Loucy (cell line): ENCODE results near the gene CD84.

ENCODE experiments used
- EZH2phosphoT487 ChIP-seq: fragments of 200-600 bp; IDR thresholded peaks from 2 replicates; pipeline ENCODE4 v1.6.1; 2018; ENCODE audit warnings: antibody characterized with exemption, mild to moderate bottlenecking, moderate library complexity, borderline replicate concordance
- TF ChIP-seq, protein P1 (sequence below): fragments of 200-600 bp; sonication (generic); conservative IDR thresholded peaks from 2 replicates; pipeline ENCODE4 v1.5.1; 2014; ENCODE audit warnings: mild to moderate bottlenecking, antibody characterized with exemption, low read length

DNA sequence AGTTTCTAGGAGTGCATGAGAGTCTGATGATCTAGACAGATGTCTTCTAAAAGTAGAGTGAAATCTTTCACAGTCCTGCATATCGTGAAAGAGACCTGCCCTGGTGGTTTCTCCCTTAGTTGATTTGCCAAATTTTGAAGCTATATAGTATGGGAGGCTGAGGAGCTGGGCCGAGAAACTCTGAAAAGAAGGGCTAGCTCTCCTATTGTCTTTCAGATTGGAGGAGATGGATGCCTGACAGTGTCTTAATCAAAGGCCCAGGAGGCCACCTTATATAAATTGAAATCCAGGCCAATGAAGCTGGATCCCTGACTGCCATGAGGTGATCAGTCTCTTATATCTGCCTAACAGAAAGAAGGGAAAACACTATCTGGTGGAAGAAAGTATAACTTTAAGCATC, 18.4 kb upstream of the CD84 start:
- TF ChIP-seq, protein P1, sequence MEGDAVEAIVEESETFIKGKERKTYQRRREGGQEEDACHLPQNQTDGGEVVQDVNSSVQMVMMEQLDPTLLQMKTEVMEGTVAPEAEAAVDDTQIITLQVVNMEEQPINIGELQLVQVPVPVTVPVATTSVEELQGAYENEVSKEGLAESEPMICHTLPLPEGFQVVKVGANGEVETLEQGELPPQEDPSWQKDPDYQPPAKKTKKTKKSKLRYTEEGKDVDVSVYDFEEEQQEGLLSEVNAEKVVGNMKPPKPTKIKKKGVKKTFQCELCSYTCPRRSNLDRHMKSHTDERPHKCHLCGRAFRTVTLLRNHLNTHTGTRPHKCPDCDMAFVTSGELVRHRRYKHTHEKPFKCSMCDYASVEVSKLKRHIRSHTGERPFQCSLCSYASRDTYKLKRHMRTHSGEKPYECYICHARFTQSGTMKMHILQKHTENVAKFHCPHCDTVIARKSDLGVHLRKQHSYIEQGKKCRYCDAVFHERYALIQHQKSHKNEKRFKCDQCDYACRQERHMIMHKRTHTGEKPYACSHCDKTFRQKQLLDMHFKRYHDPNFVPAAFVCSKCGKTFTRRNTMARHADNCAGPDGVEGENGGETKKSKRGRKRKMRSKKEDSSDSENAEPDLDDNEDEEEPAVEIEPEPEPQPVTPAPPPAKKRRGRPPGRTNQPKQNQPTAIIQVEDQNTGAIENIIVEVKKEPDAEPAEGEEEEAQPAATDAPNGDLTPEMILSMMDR = no peak
- no peak for TF ChIP-seq EZH2phosphoT487
